ENCODE data around the gene ZP1. TPM values are rescaled to one million over a fixed set of nuclear protein-coding genes. Genes with fewer than 3 reads are reported as not detected.

ZP1 gene
- total and polyA plus RNA-seq, 2 experiments from 2014 or later = 1.0 to 1.3 TPM

DNA sequence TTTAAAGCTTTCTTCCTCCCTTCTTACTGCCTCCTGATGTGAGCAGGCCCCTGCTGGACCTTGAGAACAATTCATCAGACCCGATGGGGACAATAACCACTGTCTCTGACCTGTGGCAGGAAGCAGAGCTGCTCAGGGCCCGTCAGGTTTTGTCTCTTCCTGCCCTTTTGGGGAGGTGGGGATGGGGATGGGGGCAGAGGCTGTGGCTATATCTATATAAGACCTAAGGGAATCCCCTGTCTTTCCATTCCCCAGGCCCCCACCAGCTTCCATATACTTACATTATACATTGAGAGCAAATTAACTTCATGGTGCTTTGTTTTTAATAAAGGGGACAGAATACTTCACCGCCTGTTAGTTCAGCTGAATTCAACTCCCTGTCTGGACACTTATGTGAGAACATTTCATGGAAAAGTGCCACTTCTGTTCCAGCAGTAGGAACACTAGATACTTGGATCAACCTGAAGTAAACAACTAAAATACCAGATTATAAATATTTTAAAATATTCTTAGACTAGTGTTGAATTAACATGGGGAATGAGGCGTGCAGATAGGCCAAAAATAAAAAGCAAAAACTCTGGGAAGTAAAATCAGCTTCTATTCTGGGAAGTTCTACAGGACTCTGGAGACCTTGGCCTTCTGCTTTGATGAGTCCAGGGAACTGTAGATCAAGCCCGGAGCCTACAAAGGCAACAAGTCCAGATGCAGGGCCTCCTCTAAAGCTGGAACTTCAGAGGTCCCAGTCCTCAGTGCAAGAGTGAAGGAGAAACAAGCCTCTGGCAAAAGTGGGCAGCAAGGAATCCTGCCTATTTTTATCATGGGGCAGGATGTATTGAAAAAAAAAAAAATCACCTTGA lies 11.1 kb downstream of the ZP1 start:
- Histone ChIP-seq H3K9me3 (ENCODE audit: low read depth) (no peaks in the 10 kb centered on the region), H3K9me2 (ENCODE audit: insufficient read depth) (no peaks in the 10 kb centered on the region), H3F3A (ENCODE audit: insufficient read depth) (no peaks in the 10 kb centered on the region), H3K9ac (no peak overlapping the region), H3K4me1 (ENCODE audit: insufficient read depth) (0 out of 2 replicates have a peak, but pooled peaks cover under 1% of the 10 kb centered on the region), H3K4me3 (no peak overlapping the region), H4K20me1 (ENCODE audit: insufficient read depth) (no peaks in the 10 kb centered on the region), H3K4me2 (ENCODE audit: unreplicated experiment) (no peak overlapping the region), H3K27me3 (replicated peaks; ENCODE audit: insufficient read depth) (no peaks in the 10 kb centered on the region), H3K36me3 (ENCODE audit: low read depth) (no peaks in the 10 kb centered on the region), H2AFZ (no peak overlapping the region), H3K27ac (no peak overlapping the region), H3K79me2 (ENCODE audit: insufficient read depth) (no peaks in the 10 kb centered on the region)
- 49 to 64% methylated on average over 5 of the region's 5 CpGs for WGBS, 2 experiments (ENCODE audit: low coverage in 1 of 2, low lambda C conversion rate in 2 of 2, missing lambda C conversion rate in 2 of 2)
- no peak for DNase-seq
- TF ChIP-seq EZH2phosphoT487 (IDR thresholded peaks at IDR 0.05; ENCODE audit: insufficient read depth, low read depth) = no peak
- in situ Hi-C loops (cut with MboI) = no loop called here

- Histone ChIP-seq H2AFZ (no peak overlapping the region), H3K9me3 (ENCODE audit: low read depth) (no peaks in the 10 kb centered on the region), H3K9me2 (ENCODE audit: insufficient read depth) (no peaks in the 10 kb centered on the region), H4K20me1 (ENCODE audit: insufficient read depth) (no peaks in the 10 kb centered on the region), H3K27ac (no peak overlapping the region), H3K27me3 (replicated peaks; ENCODE audit: insufficient read depth) (no peaks in the 10 kb centered on the region), H3K36me3 (ENCODE audit: low read depth) (no peaks in the 10 kb centered on the region), H3K4me2 (ENCODE audit: unreplicated experiment) (no peak overlapping the region), H3K4me1 (ENCODE audit: insufficient read depth) (no peaks in the 10 kb centered on the region), H3K4me3 (no peak overlapping the region), H3F3A (ENCODE audit: insufficient read depth) (no peaks in the 10 kb centered on the region), H3K79me2 (ENCODE audit: insufficient read depth) (no peaks in the 10 kb centered on the region), H3K9ac (no peak overlapping the region)
- DNase-seq = no peak
- TF ChIP-seq EZH2phosphoT487 (IDR thresholded peaks at IDR 0.05; ENCODE audit: insufficient read depth, low read depth) (no peak), EZH2 (IDR thresholded peaks at IDR 0.05; ENCODE audit: insufficient read depth, poor library complexity, severe bottlenecking) (no peak)
- in situ Hi-C loops (cut with MboI) = no loop called here
- 93 to 98% methylated on average over 1 of the region's 1 CpG for WGBS, 2 experiments (ENCODE audit: low coverage in 1 of 2, low lambda C conversion rate in 2 of 2, missing lambda C conversion rate in 2 of 2)
These were observed 11.8 kb downstream of the ZP1 start for GRCh38 chr11:60879104-60879503.

DNA sequence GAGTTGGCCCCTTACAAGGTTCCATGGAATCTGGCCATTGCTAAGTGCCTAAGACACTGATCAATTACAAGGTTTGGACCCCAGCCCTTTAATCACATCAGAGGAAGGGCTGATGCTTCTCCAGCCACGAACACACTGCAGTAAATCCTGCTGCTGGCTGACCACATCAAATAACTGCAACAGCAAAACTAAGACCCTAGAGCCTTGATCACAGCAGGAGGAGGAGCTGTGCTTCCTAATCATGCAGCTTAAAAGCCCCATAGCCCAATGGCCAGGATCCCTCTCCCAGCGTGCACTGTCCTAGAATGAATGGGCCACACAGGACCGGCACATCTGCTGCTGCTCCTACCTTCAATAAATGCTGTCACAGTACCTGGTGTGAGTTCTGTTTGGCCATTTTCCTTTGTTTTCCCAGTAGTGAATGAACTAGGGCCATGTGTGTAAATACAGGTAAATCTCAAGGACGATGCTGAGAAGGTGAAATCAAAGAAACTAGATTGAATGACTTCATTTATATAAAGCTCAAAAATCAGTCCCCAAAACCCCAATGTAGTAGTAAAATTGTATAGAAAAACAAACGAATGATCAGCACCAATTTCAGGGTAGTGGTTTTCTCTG lies 12.7 kb downstream of the ZP1 start:
- Histone ChIP-seq H3K27me3 (replicated peaks; ENCODE audit: insufficient read depth) (no peaks in the 10 kb centered on the region), H3K79me2 (ENCODE audit: insufficient read depth) (no peaks in the 10 kb centered on the region), H2AFZ (no peak overlapping the region), H3K9me2 (ENCODE audit: insufficient read depth) (no peaks in the 10 kb centered on the region), H3K4me1 (ENCODE audit: insufficient read depth) (no peaks in the 10 kb centered on the region), H3K9me3 (ENCODE audit: low read depth) (no peaks in the 10 kb centered on the region), H3K4me2 (ENCODE audit: unreplicated experiment) (no peak overlapping the region), H3K9ac (no peak overlapping the region), H3F3A (ENCODE audit: insufficient read depth) (no peaks in the 10 kb centered on the region), H4K20me1 (ENCODE audit: insufficient read depth) (no peaks in the 10 kb centered on the region), H3K4me3 (no peak overlapping the region), H3K36me3 (ENCODE audit: low read depth) (no peaks in the 10 kb centered on the region), H3K27ac (no peak overlapping the region)
- in situ Hi-C loops (cut with MboI) = no loop called here
- DNase-seq = no peak
- TF ChIP-seq EZH2 (IDR thresholded peaks at IDR 0.05; ENCODE audit: insufficient read depth, poor library complexity, severe bottlenecking) (no peak), EZH2phosphoT487 (IDR thresholded peaks at IDR 0.05; ENCODE audit: insufficient read depth, low read depth) (no peak)
- 72 to 82% methylated on average over 5 of the region's 5 CpGs for WGBS, 2 experiments (ENCODE audit: low coverage in 1 of 2, low lambda C conversion rate in 2 of 2, missing lambda C conversion rate in 2 of 2)

DNA sequence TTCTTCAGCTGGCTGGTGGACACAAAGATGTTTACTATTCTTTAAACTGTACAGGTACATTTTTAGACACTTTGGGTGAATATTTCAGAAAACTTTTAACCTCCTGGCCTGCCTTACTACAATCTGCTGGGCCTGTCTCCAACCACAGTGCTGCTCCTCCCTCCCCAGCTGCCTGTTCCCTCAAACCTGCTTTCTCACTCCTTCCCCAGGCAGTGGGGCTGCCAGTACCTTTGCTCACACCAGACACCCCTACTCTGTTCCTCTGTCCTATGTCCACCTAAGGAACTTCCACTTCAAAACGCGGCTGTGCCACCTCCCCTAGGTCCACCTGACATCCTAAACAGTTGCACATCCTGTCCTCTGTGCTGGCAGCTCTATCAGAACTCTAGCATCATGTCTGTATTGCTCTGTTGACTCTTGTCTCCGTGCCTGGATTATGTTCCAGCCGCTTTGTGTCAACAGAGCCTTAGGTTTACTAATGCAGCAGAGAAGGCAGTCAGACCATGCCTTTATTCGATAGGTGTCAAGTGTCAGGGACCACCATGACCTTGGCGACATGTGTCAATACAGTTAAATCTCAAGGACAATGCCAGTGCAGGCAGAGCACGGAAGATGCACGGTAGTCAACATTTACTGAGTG lies 13.4 kb downstream of the ZP1 start:
- Histone ChIP-seq H3K27ac (no peak overlapping the region), H3K9me3 (ENCODE audit: low read depth) (no peaks in the 10 kb centered on the region), H3K9me2 (ENCODE audit: insufficient read depth) (no peaks in the 10 kb centered on the region), H3K9ac (no peak overlapping the region), H4K20me1 (ENCODE audit: insufficient read depth) (no peaks in the 10 kb centered on the region), H3K27me3 (replicated peaks; ENCODE audit: insufficient read depth) (no peaks in the 10 kb centered on the region), H2AFZ (no peak overlapping the region), H3K4me2 (ENCODE audit: unreplicated experiment) (no peak overlapping the region), H3K4me3 (no peak overlapping the region), H3F3A (ENCODE audit: insufficient read depth) (no peaks in the 10 kb centered on the region), H3K79me2 (ENCODE audit: insufficient read depth) (no peaks in the 10 kb centered on the region), H3K4me1 (ENCODE audit: insufficient read depth) (no peaks in the 10 kb centered on the region), H3K36me3 (ENCODE audit: low read depth) (no peaks in the 10 kb centered on the region)
- 76% methylated on average over 8 of the region's 8 CpGs for WGBS, 2 experiments (ENCODE audit: low coverage in 1 of 2, low lambda C conversion rate in 2 of 2, missing lambda C conversion rate in 2 of 2)
- in situ Hi-C loops (cut with MboI) = no loop called here
- TF ChIP-seq EZH2 (IDR thresholded peaks at IDR 0.05; ENCODE audit: insufficient read depth, poor library complexity, severe bottlenecking) = no peak
- no peak for TF ChIP-seq EZH2phosphoT487 (IDR thresholded peaks at IDR 0.05; ENCODE audit: insufficient read depth, low read depth)
- DNase-seq = no peak

Measured in GM23248 (cell line).